Uterus (tissue), 4 donors: ENCODE results near the gene PRRC2B. TPM values are rescaled to one million over a fixed set of nuclear protein-coding genes. Genes with fewer than 3 reads are reported as not detected.
"Not testable (repeated sequence)": the region's sequence is repeated elsewhere in the genome, so short reads cannot be mapped to it uniquely, and the experiment has no call there.

Source experiments
- DNase-seq, 2 donors: peaks; one replicate each; pipeline ENCODE4 v3.0.0-alpha.2; 2019 to 2020
- H3K27ac ChIP-seq, 2 donors: fragments of 200-600 bp; sonication (generic); 1 replicate in 1 of 2; 2 replicates in 1 of 2; pipeline ENCODE4 v1.5.1; 2016 to 2018
- H3K27me3 ChIP-seq, 2 donors: fragments of 200-600 bp; sonication (generic); one replicate each; pipeline ENCODE4 v1.5.1; 2018 to 2019; ENCODE audit warnings: control low read depth in 1 of 2
- H3K36me3 ChIP-seq, 2 donors: fragments of 200-600 bp; sonication (generic); one replicate each; pipeline ENCODE4 v1.5.1; 2019; ENCODE audit warnings: control low read depth in 1 of 2
- H3K4me1 ChIP-seq, 2 donors: fragments of 200-600 bp; sonication (generic); one replicate each; pipeline ENCODE4 v1.5.1; 2018 to 2019; ENCODE audit warnings: control low read depth in 1 of 2
- H3K4me3 ChIP-seq, 2 donors: fragments of 200-600 bp; sonication (generic); 1 replicate in 1 of 2; 2 replicates in 1 of 2; pipeline ENCODE4 v1.5.1; 2018 to 2019; ENCODE audit warnings: mild to moderate bottlenecking in 1 of 2
- H3K9me3 ChIP-seq, 2 donors: fragments of 200-600 bp; sonication (generic); one replicate each; pipeline ENCODE4 v1.5.1; 2019; ENCODE audit warnings: control low read depth in 1 of 2
- CTCF ChIP-seq, 4 experiments: fragments of 200-600 bp in 2 of 4; fragments of 450-650 bp in 2 of 4; sonication (generic) in 2 of 4; IDR thresholded peaks; one replicate each; pipeline ENCODE4 v1.5.1; 2016 to 2019; ENCODE audit warnings: antibody characterized with exemption in 4 of 4, mild to moderate bottlenecking in 2 of 4, moderate library complexity in 1 of 4
- POLR2A ChIP-seq, 2 donors: fragments of 450-650 bp; IDR thresholded peaks; one replicate each; pipeline ENCODE4 v1.6.1; 2016; ENCODE audit warnings: antibody characterized with exemption in 2 of 2, mild to moderate bottlenecking in 1 of 2, moderate library complexity in 1 of 2
- intact Hi-C: fragments of 100-400 bp; cut with DNase I; formaldehyde crosslinking; loops from one replicate; pipeline ENCODE4 v1.15.1; 2023; ENCODE audit warnings: low total_unique reads
- total RNA-seq, 4 donors: library from RNA; depleted of rRNA in 3 of 4; stranded (reverse); fragments of >200 nt in 3 of 4; gene quantifications; one replicate each; pipeline versions ENCODE4 v1.1.0 to v1.2.4, GENCODE V29; 2014 to 2023
- donor health status: DM: yes; HTN: yes; CAD: no.

The PRRC2B gene
- total RNA-seq, 4 donors from 2014 or later = 81.5 to 297 (median 133) TPM

- intact Hi-C loops = no loop called here
- H3K36me3 ChIP-seq = no peaks in the 10 kb centered on the region
- H3K4me3 ChIP-seq = no peak overlapping the region
- TF ChIP-seq POLR2A (IDR thresholded peaks at IDR 0.05) (no peak), CTCF (IDR thresholded peaks at IDR 0.05) (no peak)
- H3K4me1 ChIP-seq = no peaks in the 10 kb centered on the region
- H3K27ac ChIP-seq = no peak overlapping the region
- no peaks in the 10 kb centered on the region for H3K27me3 ChIP-seq
- no peaks in the 10 kb centered on the region for H3K9me3 ChIP-seq
- DNase-seq = no peak
Measured at GRCh38 chr9:131469951-131470350, 76.1 kb downstream of the PRRC2B start.

- no peak overlapping the region for H3K4me3 ChIP-seq
- H3K27me3 ChIP-seq = no peaks in the 10 kb centered on the region
- no peaks in the 10 kb centered on the region for H3K36me3 ChIP-seq
- H3K9me3 ChIP-seq = no peaks in the 10 kb centered on the region
- DNase-seq = no peak
- intact Hi-C loops = no loop called here
- no peak overlapping the region for H3K27ac ChIP-seq
- no peak for TF ChIP-seq CTCF (IDR thresholded peaks at IDR 0.05)
- no peak for TF ChIP-seq POLR2A (IDR thresholded peaks at IDR 0.05)
- H3K4me1 ChIP-seq = no peaks in the 10 kb centered on the region
Measured at GRCh38 chr9:131470581-131470991, 76.7 kb downstream of the PRRC2B start.

DNA sequence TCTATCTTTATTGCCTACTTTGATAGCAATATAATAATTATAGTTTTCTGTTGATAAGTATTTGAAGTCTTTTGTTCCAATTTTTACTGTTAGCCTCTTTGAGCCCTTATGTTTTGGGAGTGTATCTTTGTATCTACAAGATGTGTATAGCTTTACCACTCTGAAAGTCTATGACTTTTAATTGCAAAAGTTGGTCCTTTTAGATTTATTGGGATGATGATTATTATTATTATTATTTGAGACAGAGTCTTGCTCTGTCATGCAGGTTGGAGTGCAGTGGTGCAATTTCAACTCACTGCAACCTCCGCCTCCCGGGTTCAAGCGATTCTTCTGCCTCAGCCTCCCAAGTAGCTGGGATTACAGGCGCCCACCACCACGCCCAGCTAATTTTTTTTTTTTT is 78.2 kb downstream of the PRRC2B start:
- H3K36me3 ChIP-seq, DNase-seq, H3K27ac ChIP-seq, H3K27me3 ChIP-seq, H3K4me1 ChIP-seq, H3K4me3 ChIP-seq, H3K9me3 ChIP-seq, intact Hi-C loops: not testable (repeated sequence)

DNA sequence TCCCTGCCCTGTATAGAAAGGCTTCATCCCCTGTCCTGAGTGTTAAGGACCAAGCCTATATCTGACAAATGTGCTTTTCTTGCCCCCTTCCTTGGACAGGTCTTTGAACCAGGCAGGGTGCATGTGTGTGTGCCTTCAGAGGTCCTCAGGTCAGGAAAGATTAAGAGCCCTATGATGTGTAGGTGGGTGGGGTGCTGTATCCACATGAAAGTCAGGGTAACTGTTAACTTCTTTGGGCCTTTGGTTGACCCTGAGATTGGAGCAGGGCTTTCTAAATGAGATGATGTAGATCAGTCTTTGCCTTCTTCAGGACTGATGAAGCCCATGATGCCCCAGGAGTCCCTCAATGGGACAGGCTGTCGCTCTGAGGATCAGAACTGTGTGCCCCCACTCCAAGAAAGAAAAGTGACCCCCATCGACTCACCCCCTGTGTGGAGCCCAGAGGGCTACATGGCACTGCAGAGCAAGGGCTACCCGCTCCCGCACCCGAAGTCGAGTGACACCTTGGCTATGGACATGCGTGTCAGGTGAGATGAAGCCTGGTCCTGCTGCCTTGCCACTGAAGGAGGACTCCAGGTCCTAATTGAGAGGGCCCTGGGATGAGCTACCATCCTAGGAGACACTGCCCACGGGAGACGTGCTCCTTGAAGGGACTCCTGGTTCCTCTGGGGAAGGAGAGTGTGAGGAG is 79.5 kb downstream of the PRRC2B start:
- Histone ChIP-seq H3K9me3 (no peaks in the 10 kb centered on the region), H3K27me3 (no peaks in the 10 kb centered on the region), H3K4me3 (no peak overlapping the region), H3K27ac (no peak overlapping the region), H3K4me1 (no peaks in the 10 kb centered on the region), H3K36me3 (no peaks in the 10 kb centered on the region)
- DNase-seq = no peak
- intact Hi-C loops = no loop called here
- TF ChIP-seq CTCF (IDR thresholded peaks at IDR 0.05) (no peak), POLR2A (IDR thresholded peaks at IDR 0.05) (no peak)

GRCh38 chr9:131473891-131474290 is 80.0 kb downstream of the PRRC2B start:
- Histone ChIP-seq H3K27ac (no peak overlapping the region), H3K27me3 (no peaks in the 10 kb centered on the region), H3K4me1 (no peaks in the 10 kb centered on the region), H3K9me3 (no peaks in the 10 kb centered on the region), H3K4me3 (no peak overlapping the region), H3K36me3 (no peaks in the 10 kb centered on the region)
- TF ChIP-seq CTCF (IDR thresholded peaks at IDR 0.05) (no peak), POLR2A (IDR thresholded peaks at IDR 0.05) (no peak)
- intact Hi-C loops = no loop called here
- DNase-seq = no peak

DNA sequence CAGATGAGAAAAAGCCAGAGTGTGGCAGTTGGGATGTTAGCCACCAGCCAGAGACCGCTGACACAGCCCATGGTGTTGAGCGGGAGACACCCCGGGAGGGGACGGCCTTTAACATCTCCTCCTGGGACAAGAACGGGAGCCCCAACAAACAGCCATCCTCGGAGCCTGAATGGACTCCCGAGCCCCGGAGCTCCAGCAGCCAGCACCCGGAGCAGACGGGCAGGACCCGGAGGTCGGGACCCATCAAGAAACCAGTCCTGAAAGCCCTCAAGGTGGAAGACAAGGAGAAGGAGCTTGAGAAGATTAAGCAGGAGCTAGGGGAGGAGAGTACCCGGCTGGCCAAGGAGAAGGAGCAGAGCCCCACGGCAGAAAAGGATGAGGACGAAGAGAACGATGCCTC is 80.8 kb downstream of the PRRC2B start:
- intact Hi-C loops = no loop called here
- Histone ChIP-seq H3K27me3 (no peaks in the 10 kb centered on the region), H3K4me3 (no peak overlapping the region), H3K9me3 (no peaks in the 10 kb centered on the region), H3K36me3 (no peaks in the 10 kb centered on the region), H3K4me1 (no peaks in the 10 kb centered on the region), H3K27ac (no peak overlapping the region)
- TF ChIP-seq POLR2A (IDR thresholded peaks at IDR 0.05) = no peak
- no peak for TF ChIP-seq CTCF (IDR thresholded peaks at IDR 0.05)
- no peak for DNase-seq
